Renal cortex interstitium (tissue), 15 donors: ENCODE measurements around the gene PYGB. TPM values are rescaled to one million over a fixed set of nuclear protein-coding genes. Genes with fewer than 3 reads are reported as not detected.
A peak's percentile ranks its signal among the peaks of the same experiment; 100 is the strongest.

ENCODE experiments used
- DNase-seq, 11 donors: peaks; one replicate each; pipeline ENCODE4 v3.0.0-alpha.2; 2013; ENCODE audit warnings: low read depth in 9 of 11, low spot score in 4 of 11; ENCODE audit errors: extremely low read depth in 1 of 11
- long read RNA-seq, 16 experiments: transcript quantifications; one replicate each; lab custom pipeline, GENCODE V29; 2026
- polyA plus RNA-seq, 3 donors: library from polyadenylated mRNA; unstranded; fragments of 120-200 nt; gene quantifications; one replicate each; pipeline ENCODE4 v1.2.1, GENCODE V29; 2013; ENCODE audit not compliant: insufficient read length in 3 of 3

PYGB gene
- 10 to 100 TPM; 45.6 to 53.2 (median 51.1) TPM for polyA plus RNA-seq
- long read RNA-seq, donor 1, full-length matches to known transcripts, result 2 of 19 reads
- long read RNA-seq, donor 1, partial matches to known transcripts, result 5 of 19 reads
- long read RNA-seq, donor 1, other reads (novel, unspliced or antisense), result 12 of 19 reads
- long read RNA-seq, donor 2, full-length matches to known transcripts, result 3 of 17 reads
- long read RNA-seq, donor 2, partial matches to known transcripts, result 5 of 17 reads
- long read RNA-seq, donor 2, other reads (novel, unspliced or antisense), result 9 of 17 reads
- long read RNA-seq, donor 3, full-length matches to known transcripts, result 11 of 11 reads
- long read RNA-seq, donor 3, partial matches to known transcripts, result 0 of 11 reads
- long read RNA-seq, donor 3, other reads (novel, unspliced or antisense), result 0 of 11 reads
- long read RNA-seq, donor 4, full-length matches to known transcripts, result 6 of 28 reads
- long read RNA-seq, donor 4, partial matches to known transcripts, result 6 of 28 reads
- long read RNA-seq, donor 4, other reads (novel, unspliced or antisense), result 16 of 28 reads
- long read RNA-seq, donor 5, full-length matches to known transcripts, result 9 of 9 reads
- long read RNA-seq, donor 5, partial matches to known transcripts, result 0 of 9 reads
- long read RNA-seq, donor 5, other reads (novel, unspliced or antisense), result 0 of 9 reads
- long read RNA-seq, donor 6, full-length matches to known transcripts, result 4 of 28 reads
- long read RNA-seq, donor 6, partial matches to known transcripts, result 16 of 28 reads
- long read RNA-seq, donor 6, other reads (novel, unspliced or antisense), result 8 of 28 reads
- long read RNA-seq, donor 7, full-length matches to known transcripts, result 3 of 30 reads
- long read RNA-seq, donor 7, partial matches to known transcripts, result 0 of 30 reads
- long read RNA-seq, donor 7, other reads (novel, unspliced or antisense), result 27 of 30 reads
- long read RNA-seq, donor 8, full-length matches to known transcripts, result 11 of 11 reads
- long read RNA-seq, donor 8, partial matches to known transcripts, result 0 of 11 reads
- long read RNA-seq, donor 8, other reads (novel, unspliced or antisense), result 0 of 11 reads
- long read RNA-seq, donor 9, full-length matches to known transcripts, result 9 of 57 reads
- long read RNA-seq, donor 9, partial matches to known transcripts, result 34 of 57 reads
- long read RNA-seq, donor 9, other reads (novel, unspliced or antisense), result 14 of 57 reads
- long read RNA-seq, donor 10, full-length matches to known transcripts, result 5 of 33 reads
- long read RNA-seq, donor 10, partial matches to known transcripts, result 8 of 33 reads
- long read RNA-seq, donor 10, other reads (novel, unspliced or antisense), result 20 of 33 reads
- long read RNA-seq, donor 11, full-length matches to known transcripts, result 4 of 4 reads
- long read RNA-seq, donor 11, partial matches to known transcripts, result 0 of 4 reads
- long read RNA-seq, donor 11, other reads (novel, unspliced or antisense), result 0 of 4 reads
- long read RNA-seq, donor 12, full-length matches to known transcripts, result 2 of 2 reads
- long read RNA-seq, donor 12, partial matches to known transcripts, result 0 of 2 reads
- long read RNA-seq, donor 12, other reads (novel, unspliced or antisense), result 0 of 2 reads
- long read RNA-seq, donor 13, full-length matches to known transcripts, result 12 of 76 reads
- long read RNA-seq, donor 13, partial matches to known transcripts, result 44 of 76 reads
- long read RNA-seq, donor 13, other reads (novel, unspliced or antisense), result 20 of 76 reads
- long read RNA-seq, donor 14, full-length matches to known transcripts, result 2 of 2 reads
- long read RNA-seq, donor 14, partial matches to known transcripts, result 0 of 2 reads
- long read RNA-seq, donor 14, other reads (novel, unspliced or antisense), result 0 of 2 reads
- long read RNA-seq, donor 15, full-length matches to known transcripts, result 4 of 4 reads
- long read RNA-seq, donor 15, partial matches to known transcripts, result 0 of 4 reads
- long read RNA-seq, donor 15, other reads (novel, unspliced or antisense), result 0 of 4 reads
- long read RNA-seq, donor 16, full-length matches to known transcripts, result 22 of 101 reads
- long read RNA-seq, donor 16, partial matches to known transcripts, result 50 of 101 reads
- long read RNA-seq, donor 16, other reads (novel, unspliced or antisense), result 29 of 101 reads

GRCh38 chr20:25247956-25248785 is at the start of gene PYGB:
Gene PYGB, plus strand, starts transcription at chr20:25248085. Its CDS starts 94 bp downstream, at chr20:25248179.
- DNase-seq, result peak; percentile 46 to 73 (median 65)

DNA sequence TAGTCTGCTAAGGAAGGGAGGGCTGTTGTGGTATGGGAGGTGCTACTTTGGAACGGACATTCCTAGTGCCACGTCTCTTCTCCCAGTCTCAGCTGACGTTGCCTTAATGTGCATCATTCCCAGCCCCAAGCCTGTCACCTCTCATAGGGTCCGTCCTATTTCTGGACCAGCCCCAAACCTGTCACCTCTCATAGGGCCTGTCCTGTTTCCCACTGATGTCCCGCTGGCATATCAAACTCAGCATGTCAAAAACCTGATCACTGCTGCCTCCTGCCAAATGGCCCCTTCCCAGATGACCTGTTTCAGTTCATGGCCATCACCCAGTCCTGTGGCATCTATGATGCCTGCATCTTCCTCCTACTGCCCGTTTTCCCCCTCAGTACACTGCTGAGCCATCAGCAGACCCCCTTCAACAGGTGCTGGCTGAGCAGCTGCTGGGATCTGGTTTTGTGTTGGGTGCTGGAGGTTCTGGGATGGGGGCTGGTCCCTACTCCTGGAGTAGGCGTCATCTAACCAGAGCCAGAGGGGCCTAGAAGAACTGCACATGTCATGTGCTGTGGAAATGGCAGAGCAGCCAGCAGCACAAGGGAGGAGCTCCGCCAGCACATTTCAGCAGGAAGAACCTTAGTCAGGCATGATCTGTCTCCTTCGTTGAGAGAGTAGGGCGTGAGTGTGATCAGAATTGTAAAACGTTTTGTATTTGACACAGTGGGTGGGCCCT is 49.1 kb upstream of the PYGB start:
- no peak for DNase-seq

GRCh38 chr20:25199473-25200260 is 48.2 kb upstream of the PYGB start:
- DNase-seq, result no peak

DNA sequence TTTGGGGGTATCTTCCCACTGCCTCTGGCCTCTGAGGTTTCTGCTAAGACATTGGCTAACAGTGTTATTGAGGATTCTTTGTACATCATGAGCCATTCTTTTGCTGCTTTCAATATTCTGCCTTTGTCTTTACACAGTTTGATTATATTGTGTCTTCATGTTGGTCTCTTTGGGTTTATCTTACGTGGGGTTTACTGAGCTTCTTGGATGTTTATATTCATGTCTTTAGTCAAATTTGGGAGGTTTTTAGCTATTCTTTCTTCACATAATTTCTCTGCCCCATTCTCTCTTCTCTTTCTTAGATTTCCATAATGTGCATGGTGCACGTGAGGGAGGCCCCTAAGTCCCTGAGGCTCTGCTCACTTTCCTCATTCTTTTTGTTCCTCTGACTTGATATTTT is 44.8 kb upstream of the PYGB start:
- no peak for DNase-seq

- DNase-seq, result no peak
Measured at GRCh38 chr20:25203871-25204320, 44.0 kb upstream of the PYGB start.

DNA sequence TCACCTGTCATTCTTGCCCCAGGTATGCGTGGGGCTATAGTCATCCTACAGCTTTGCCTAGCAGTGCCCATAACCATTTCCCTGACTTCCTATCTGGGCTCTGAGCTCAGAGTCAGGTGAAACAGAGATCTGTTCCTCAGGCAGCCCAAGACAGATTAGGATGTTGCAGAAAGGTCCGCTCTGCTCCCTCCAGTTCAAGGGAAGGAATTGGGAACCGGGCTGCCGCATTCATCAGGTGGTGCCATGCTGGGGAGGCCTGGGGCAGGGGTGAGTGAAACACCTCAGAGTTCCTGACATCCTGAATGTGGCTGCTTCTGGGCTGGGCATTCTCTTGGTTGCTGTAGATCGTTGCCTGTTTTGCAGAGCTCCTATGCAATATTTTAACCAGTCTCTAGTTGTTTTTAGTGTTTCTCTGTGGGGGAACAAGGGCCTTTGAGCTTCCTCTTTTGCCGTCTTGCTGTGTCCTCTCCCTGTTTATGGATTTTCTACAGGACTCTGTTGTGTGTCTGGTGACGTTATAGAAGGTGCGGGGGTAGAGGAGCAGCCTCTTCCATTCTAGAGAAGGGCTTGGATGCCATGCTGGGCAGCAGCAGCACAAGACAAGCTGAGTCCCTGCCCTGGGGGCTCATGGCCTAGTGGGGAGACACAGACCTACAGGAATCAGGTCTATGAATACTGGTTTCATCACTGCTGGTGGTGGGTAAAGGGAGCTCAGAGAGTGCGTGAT is 43.2 kb upstream of the PYGB start:
- no peak for DNase-seq

DNA sequence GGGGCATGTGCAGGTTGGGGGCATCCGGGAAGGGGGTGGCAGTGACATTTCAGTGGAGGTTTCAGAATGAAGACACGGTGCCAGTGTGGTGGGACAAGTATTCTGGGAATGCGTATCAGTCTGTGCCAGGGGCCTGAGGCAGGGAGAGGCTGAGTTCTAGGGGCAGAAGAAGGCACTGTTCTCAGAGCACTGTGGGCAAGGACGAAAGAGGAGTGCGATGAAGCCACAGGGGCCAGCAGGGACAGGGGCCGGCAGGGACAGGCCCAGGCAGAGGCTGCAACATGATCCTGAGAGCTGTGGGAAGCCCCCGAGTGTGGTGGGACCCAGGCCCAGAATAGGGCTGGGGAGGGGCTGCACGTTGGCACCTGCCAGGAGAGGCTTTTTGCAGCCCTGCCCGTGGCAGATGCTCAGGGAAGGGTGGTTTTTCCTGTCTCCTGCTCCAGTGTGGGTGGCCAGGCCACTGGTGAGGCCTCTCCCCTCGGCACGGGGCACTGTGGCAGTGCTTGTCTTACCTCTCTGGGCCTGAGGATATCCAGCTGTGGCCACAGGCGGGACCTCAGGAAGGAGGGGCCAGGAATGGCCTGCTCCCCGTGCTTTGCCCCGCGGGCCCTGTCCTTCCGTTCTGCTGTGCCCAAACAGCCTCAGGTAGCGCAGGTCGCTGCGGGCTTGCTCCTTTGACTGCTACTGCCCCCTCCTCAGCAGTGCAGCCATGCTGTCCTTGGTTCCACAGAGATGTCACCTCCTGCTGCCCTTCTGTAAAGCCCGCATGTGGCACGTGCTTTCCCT is 42.4 kb upstream of the PYGB start:
- no peak for DNase-seq

GRCh38 chr20:25206063-25206403 is 41.9 kb upstream of the PYGB start:
- no peak for DNase-seq

GRCh38 chr20:25206548-25206947 is 41.3 kb upstream of the PYGB start:
- no peak for DNase-seq

DNA sequence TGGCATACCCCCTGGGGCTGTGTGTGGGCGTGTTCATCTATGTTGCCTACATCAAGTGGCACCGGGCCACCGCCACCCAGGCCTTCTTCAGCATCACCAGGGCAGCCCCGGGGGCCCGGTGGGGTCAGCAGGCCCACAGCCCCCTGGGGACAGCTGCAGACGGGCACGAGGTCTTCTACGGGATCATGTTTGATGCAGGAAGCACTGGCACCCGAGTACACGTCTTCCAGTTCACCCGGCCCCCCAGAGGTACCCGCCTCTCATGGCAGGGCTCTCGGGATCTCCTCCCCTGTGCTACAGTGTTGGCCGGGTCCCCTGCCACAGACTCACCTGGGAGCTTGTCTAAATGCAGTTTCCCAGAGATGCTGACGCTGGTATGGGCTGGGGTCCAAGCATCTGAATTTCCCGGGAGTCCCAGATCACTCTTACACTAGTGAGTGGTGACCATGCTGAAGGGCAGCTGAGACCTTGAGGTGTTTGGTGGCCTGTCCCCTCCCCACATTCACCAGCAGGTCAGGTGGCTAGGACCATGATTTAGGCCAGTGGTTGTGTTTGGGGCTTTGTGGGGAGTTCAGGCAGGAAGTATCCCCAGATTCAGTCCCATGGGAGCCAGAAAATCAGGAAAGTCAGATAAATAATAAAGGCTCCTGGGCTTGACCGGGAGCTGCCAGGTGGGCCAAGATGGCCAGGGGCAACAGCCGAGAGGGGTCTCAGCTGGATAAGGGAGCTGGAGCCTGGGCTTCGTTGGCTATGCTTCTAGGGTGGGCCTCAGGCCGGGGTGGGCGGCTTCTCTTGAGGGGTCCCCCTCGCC is 40.5 kb upstream of the PYGB start:
- no peak for DNase-seq

DNA sequence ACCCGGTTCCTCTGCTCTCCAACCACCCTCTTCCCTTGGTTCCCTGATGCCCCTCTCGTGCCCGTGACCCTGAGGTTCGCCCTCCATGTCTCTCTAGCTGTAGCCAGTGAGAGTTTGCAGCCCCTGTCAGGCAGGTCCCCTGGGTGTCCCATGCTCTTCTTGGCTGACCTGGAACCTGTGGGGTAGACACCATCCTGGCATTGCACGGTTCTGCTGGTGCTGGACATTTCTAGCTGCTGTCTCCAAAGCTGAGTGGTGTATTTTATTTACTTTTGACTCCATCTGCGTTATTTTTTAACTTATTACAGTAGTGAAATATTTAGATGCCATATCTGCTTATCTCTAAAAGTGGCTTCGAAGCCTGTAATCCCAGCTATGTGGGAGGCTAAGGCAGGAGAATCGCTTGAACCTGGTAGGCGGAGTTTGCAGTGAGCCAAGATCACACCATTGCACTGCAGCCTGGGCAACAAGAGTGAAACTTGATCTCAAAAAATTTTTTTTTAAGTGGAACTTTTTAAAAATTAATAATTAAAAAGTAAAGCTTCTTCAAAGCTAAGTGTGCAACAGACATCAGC is 39.8 kb upstream of the PYGB start:
- no peak for DNase-seq

DNA sequence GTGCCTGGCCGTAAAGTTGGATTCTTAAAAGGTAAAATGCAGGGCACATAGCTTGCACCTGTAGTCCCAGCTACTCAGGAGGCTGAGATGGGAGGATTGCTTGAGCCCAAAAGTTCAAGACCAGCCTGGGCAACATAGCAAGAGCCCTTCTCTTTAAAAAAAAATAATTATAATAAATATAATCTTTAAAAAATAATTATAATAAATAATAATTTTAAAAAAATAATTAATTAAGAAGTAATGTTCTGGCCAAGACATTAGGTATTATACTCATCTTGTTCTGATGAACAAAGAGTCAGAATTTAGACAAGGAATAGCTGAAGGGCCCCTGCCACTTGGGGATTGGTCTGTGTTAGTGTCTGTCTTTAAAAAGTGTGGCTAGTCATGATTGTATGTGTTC is 38.5 kb upstream of the PYGB start:
- DNase-seq, result no peak

- no peak for DNase-seq
Measured at GRCh38 chr20:25209911-25210310, 38.0 kb upstream of the PYGB start.
